Vein endothelial cell (primary cell): ENCODE data around the gene PCTP. TPM values are rescaled to one million over a fixed set of nuclear protein-coding genes. Genes with fewer than 3 reads are reported as not detected.

Source experiments
- total RNA-seq: library from RNA; depleted of rRNA; stranded (reverse); fragments of >200 nt; gene quantifications from 2 replicates; pipeline ENCODE4 v1.2.3, GENCODE V29; 2012

The PCTP gene
- total RNA-seq: 25.3 and 25.5 TPM in 2 replicates

DNA sequence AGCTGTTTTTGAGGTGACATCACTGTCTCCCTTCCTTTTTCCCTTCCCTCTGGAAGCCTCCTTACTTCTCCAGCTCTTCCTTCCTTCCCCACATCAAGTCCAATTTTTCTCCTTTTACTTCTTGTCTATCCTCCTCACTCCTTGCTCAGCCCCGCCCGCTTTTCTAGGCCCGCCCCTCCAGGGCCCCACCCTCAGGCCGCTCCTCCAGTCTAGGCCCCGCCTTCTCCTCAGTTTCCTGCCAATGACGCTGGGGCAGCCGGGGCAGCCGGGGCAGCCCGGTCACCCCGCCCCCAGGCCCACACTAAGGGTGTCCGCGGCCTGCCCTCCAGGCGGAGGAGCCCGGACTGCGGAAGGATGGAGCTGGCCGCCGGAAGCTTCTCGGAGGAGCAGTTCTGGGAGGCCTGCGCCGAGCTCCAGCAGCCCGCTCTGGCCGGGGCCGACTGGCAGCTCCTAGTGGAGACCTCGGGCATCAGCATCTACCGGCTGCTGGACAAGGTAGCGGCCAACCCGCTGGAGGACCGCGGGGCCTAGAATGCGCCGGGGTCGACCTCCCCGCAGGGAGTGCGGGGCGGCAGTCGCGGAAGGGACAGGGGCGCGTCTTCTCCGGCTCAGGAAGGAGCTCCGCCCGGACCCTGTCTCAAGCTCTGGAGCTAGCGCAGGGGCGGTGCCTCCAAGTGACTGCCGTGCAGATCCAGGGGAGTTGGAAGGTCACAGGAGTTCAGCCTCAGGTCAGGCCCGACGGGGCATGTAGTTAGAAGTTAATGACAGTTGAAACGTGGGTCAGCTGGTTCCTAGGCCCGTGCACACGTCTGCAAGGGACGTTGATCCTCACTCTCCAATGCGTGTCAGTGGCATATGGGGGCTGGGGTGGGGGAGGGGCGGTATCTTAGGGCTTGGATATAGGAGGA lies at the start of gene PCTP:
Gene PCTP, plus strand, starts transcription at position 302 of the 908 bp plus-strand sequence. Its CDS starts 53 bp downstream, at position 355.

DNA sequence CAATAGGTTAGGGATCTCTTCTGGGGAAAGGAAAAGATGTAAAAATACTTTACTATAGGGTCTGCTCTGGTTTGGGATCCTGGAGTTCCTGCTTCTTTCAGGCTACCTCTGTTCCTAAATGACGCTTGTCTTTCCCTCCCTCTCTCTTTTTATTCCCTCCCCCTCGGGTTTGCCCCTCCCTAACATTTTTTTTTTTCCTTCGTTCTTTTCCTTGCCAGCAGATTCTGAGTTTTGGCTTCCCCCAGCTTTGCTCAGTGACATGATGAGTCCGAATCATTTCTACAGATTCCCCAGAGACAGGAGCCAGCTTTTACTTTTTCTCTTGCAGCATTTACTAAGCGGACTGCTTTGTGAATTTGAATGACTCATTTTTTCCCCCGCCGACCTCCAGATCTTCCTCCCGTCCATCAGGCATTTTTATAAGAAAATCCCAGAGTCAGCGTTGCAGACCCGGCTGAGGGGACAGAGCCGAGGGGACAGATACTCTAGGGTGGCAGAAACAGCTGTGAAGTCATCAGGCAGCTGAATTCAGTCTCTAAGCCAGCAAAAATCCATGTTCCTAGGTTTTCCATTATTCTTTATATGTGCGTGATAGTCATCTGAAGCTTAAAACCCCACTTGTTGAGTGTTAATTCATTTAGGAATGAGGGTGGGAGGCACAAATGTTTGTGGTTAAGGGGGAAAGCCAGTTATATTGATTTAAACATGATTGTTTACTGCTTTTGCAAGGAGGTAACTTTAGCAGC lies 27.9 kb upstream of the PCTP start, which contains the start of gene TMEM100:
Gene TMEM100, minus strand, starts transcription at position 123 of the 746 bp plus-strand sequence. CDS start 1,794 bp downstream, outside the sequence.

Other genes starting within 250 kb of the PCTP start
- gene SMIM36, start 239.6 kb upstream of the PCTP start, total RNA-seq: not detected in 2 replicates
- gene TMEM100, start 28.2 kb upstream of the PCTP start, total RNA-seq: 0.65 TPM in 1 of 2 replicates, not detected in the other